Activated CD4-positive, CD25-positive, alpha-beta regulatory T cell (primary cell): ENCODE measurements around the gene MASP1.
"Not testable (repeated sequence)": the region's sequence is repeated elsewhere in the genome, so short reads cannot be mapped to it uniquely, and the experiment has no call there.

ENCODE experiments used
- DNase-seq, 4 experiments: peaks; one replicate each; lab custom pipeline; 2025; lab: John Stamatoyannopoulos, UW

The MASP1 gene

DNA sequence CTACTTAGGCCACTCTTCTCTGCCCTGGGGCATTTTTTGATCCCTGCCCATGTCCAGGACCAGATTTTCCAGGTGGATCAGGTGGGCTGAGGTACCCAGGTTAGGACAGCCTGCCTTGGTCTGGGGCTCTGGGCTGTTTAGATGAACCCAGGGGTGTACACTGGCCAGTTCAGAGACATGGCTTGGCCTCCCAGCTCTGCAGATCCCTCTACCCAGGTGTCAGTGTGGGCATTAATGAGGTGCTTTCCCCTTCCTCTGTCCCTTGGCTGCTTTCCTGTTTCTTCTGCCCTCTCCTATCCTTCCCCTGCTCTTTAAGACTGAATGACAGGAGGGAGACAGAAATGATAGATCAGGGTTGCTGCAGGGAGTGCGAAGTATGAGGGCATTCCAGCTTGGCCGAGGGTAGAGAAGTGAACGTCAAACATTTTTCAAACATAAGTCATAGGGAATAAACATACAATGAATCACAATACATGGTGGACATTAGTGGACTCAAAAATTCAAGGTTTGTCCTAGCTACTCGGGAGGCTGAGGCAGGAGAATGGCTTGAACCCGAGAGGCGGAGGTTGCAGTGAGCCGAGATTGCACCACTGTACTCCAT is 63.8 kb downstream of the MASP1 start:
- DNase-seq: no peak

DNA sequence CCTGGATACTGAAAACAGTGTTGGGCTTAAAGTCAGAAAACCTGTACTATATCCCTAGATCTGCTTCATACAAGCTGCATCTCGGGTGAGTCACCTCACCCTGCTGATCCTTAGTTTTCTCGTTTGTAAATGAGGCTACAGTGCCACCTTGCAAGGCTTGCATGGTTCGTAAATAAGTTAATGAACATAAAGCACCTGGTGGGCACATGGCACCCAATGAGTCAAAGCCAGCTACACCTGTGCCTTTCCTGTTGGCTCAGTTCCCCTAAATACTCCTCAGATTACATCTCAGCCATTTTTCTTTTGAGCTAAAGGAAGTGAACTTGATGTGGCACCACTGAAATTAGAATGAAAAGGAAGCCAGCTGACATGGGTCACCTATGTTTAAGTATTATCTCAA is 67.7 kb downstream of the MASP1 start:
- no peak for DNase-seq

DNA sequence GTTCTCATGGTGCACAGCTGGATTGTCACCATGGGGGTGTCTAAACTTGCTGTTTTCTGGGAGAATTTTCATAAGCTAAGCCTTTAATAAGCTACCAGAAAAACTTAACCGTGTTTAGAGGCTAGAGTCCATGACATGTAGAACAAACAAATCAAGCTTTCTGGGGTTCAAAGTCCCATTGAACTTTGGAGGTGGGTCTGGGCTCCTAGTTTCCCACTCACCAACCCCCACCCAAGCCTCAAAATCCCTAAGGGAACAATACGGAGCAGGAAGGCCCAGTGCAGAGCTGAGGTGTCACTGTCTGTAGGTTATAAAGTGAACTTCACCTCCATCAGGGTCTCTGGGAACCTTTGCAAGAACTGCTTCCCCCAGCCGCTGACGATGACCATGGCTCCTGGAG is 68.7 kb downstream of the MASP1 start:
- no peak for DNase-seq

DNA sequence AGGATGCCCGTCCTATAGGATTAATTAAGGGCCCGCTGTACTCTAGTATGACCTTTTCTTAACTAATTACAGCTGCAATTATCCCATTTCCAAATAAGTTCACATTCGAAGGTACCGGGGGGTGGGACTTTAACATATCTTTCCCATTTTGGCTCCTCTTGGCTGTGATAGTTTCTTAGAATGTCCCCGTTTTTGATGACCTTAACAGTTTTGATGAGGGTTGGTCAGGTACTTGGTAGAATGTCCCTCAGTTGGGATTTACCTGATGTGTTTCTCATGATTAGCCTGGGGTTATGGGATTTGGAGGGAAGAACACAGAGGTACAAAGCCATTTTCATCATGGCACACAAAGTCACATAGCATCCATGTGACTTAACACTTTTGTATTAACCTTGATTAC is 76.1 kb downstream of the MASP1 start:
- no peak for DNase-seq

DNA sequence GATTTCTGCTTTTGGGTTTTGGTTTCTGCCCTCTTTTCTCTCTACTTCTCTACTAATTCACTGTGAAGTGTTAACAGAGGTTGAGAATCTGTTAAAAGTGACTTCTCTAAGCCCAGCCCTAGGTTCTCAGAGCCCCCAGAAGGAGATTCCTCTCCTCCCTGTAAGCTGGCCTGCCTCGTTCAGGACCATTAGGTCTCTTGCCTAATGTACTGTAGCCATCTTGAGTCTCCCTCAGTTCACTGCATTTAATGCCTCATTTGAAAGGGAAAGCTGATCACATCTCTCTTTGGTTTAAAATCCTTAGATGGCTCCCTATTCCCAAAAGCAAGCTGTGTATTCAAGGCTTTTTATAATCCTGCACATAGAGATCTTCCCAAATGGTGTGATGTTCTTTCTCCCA is 77.9 kb downstream of the MASP1 start:
- DNase-seq: no peak

DNA sequence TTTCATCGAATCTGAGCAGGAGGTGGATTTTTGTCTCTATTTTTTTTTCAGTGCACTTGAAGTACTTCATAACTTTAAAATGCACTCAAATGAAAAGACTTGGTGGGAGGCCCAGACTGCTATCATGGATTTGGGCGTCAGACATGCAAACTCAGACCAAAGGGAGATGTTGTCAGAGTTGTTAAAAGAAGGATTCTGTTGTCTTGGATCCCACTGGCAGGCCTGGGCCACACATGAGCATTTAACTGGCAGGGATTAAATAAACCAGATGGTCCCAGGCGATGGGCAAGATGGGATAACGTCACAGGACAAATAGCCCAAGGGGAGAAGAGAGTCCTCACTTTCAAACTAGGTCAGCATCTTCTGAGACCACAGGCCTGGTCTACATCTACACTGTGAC is 78.8 kb downstream of the MASP1 start:
- no peak for DNase-seq

DNA sequence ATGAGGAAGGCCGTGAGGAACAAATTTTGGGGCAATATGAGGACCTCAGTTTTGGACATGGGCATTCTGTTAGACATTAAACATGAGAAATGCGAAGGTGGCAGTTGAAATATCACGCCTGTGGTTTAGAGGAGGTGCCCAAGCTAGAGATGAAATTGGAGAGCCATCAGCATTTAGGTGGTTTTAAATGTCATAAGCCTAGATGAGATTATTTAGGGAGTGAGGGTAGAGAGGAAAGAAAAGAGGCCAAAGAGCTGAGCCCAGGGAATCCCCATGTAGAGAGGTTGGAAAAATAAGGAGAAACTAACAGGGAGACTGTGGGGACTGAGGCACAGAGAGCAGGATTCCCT is 79.4 kb downstream of the MASP1 start:
- no peak for DNase-seq

DNA sequence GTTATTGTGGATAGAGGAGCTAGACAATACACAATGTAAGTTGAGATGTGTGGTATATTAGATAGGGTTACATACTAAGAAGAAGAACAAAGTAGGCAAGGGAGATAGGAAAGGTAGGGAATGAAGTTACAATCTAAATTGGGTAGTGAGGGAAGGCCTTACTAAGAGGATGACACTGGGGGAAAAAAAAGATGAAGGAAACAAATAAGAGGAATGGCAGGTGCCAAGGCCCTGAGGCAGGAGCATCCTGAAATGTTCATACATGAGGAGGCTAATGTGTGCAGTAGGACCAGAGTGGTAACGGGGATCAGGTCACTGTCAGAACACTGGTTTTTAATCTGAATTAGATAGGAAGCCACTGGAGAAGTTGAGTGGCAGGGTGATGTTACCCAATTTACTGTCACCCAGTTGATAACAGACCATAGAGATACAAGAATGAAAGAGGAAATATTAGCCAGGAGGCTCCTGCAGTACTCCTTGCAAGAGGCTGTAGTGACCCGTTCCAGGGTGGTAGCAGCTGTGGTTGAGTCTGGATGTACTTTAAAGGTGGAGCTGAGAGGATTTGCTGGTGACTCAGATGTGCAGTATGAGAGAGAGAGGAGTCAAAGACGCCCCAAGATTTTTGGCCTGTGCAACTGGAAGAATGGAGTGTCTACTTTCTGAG is 79.9 kb downstream of the MASP1 start:
- DNase-seq: no peak

DNA sequence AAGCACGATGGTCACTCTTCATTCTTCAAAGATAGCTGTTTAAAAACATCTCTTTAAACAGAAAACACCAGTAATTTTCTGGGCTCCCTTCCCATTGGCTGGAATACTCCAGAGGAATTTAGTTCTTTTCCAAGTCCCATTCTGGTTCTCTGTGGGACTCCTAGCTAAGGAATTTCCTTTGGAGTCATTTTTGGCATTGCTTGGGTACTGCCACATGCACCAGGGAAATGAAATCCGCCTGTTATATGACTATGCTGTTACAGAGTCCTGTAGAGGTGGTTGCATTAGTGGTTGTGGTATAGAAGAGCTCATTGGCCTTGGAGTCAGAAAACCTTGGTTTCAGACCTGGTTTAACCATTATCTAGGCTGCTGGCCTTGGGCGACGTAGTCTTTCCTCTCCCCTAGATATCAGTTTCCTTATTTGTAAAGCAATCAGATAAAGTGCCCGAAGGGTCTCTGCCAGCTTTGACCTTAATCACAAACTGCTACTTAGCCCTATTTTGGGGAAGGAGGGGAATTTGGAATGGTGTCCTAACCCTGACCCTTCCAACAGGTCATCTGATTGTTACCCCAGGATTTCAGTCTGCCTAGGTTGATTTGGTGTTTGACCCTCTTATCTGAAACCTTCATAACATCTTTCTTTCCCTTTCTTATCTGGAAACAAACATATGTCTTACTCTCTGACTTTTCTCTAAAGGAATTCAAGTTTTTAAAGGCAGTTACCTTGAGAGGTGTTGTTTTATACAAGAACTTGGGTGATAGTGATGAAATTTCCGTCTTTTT is 80.8 kb downstream of the MASP1 start:
- no peak for DNase-seq

DNA sequence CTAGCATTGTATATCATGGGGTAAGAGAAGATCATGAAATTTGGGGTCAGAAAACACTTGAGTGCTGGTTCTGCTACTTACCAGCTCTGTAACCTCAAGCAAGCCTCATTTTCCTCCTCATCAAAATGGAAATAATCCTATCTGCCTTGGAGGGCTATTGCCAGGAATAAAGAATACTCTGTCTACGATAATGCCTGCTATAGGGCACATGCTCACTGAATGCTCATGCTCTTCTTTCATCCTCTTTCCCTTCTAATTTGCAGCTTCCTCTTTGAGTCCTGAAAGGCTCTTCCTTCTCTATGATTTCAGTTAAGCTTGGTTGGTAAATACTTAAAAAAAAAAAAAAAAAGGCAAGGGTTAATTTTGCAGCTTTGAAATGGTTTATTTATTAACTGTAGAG is 81.4 kb downstream of the MASP1 start:
- DNase-seq: no peak

DNA sequence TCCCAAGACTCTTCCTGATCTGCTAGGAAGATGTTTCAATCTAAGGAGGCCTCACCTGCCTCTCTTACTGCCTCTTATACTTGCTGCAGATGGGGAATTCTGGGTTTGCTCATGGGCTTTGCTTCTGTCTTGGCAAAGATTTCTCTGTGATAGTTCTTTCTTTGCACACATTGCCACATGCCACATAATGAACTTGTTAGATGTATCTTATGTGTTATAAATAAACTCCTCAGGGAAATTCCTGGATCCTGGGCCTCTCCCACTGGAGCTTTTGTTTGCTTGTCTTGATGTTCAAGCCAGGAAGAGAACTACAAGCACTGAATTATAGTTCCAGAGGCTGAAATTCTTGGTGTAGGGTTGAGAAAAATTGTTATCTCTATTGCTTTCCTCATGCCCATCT is 82.0 kb downstream of the MASP1 start:
- DNase-seq: no peak

DNA sequence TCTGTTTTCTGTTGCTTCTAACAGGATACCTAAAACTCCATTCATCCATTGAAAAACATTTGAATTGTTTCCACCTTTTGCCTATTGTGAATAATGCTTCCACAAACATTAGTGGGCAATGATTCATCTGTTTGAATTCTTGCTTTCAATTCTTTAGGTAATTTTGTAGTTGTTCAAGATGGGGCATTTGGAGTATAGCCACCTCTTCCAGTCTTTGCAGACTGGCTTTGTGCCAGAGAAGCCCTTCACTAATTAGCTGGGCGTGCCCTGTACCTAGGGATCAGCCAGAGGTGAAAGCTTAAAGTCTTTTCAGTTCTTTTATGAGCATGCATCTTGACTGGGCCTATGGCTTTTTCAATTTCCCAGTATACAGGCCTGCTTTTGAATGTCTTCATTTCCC is 83.4 kb downstream of the MASP1 start:
- no peak for DNase-seq

DNA sequence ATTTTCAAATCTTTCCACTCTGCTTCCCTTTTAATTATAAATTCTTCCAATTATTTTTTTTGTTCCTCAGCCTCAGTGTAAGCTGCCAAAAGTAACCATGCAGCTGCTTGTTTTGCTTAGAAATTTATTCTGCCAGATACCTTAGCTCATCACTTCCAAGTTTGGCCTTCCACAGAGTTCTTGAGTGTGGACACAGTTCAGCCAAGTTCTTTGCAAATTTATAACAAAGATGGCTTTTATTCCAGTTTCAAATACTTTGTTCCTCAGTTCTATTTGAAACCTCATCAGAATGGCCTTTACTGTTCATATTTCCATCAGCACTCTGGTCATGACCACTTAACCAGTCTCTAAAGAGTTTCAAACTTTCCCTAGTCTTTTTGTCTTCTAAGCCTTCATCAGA is 83.9 kb downstream of the MASP1 start:
- DNase-seq: no peak

DNA sequence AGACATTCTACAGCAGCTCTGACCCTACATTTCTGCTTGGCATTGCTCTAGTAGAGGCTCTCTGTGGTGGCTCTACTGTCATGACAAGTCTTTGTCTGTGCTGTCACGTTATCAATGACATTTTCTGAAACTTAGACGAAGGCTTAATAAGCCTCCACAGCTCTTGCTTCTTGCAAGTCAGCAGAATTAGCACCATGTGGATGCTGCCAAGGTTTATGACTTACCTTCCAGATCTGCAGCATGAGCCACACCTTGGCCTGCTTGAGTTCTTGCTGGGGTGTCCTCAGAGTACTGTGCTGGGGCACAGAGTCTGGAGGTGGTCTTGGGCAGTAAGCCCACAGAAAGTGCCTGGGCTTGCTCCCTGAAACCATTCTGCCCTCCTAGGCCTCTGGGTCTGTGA is 84.5 kb downstream of the MASP1 start:
- no peak for DNase-seq

DNA sequence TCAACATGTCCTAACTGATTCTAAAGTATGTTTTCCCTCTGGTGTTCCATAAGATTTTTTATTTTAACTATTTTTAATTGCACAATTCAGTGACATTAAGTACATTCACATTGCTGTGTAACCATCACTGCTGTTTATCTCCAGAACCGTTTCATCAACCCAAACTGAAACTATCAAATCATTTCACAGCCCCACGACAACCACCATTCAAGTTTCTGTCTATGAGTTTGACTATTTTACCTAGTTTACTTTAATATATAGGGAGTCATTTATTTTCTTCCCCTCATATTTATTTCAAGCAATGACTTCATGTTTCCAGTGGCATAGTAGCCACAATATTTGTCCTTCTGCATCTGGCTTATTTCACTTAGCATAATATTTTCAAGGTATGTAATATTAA is 85.9 kb downstream of the MASP1 start:
- no peak for DNase-seq

DNA sequence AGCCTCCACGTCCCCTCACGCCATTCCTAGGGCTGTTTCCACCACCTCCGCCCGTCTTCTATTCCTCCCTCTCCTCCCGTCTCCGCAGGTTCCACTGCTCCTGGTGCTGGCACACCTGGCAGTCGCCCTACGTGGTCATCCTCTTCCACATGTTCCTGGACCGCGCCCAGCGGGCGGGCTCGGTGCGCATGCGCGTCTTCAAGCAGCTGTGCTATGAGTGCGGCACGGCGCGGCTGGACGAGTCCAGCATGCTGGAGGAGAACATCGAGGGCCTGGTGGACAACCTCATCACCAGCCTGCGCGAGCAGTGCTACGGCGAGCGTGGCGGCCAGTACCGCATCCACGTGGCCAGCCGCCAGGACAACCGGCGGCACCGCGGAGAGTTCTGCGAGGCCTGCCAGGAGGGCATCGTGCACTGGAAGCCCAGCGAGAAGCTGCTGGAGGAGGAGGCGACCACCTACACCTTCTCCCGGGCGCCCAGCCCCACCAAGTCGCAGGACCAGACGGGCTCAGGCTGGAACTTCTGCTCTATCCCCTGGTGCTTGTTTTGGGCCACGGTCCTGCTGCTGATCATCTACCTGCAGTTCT is 92.0 kb downstream of the MASP1 start:
- not testable (repeated sequence) for DNase-seq

DNA sequence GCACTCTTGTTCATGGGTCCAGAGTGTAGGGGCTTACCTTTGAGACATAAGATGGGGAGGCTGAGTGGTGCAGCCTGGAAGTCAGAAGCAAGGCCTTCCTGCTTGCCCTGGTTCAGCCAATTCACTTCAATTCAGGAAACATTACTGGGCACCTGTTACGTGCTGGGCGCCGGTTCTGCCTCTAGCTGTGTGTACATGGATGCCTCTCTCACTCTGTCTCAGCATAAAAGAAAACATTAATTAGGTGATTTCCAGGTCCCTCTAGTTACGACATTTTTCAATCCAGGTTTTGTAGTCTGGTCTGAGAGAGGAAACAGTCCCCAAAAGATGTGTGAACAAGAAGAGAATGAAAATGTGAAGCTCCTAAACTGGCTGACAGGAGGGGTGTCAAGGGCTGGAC is 93.0 kb downstream of the MASP1 start:
- no peak for DNase-seq

DNA sequence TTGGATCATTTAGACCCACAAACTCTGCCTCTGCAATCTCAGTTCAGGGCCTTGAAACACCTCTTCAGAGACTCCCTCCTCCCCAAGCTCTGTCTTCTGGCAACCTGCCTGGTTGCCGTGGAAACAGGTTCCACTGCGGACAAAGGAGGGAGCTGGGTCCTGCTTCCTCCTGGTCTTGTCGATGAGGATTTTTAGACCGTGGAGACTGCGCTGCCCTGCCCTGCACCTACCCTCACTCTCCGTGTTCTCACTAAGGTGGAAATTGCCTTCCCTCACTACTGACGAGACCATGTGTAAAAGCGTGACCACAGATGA is 94.2 kb downstream of the MASP1 start, which contains the start of gene RTP1:
RTP1 (plus strand) TSS at position 152 of the 315 bp plus-strand sequence; CDS start at position 182, 30 bp downstream.
- no peak for DNase-seq

DNA sequence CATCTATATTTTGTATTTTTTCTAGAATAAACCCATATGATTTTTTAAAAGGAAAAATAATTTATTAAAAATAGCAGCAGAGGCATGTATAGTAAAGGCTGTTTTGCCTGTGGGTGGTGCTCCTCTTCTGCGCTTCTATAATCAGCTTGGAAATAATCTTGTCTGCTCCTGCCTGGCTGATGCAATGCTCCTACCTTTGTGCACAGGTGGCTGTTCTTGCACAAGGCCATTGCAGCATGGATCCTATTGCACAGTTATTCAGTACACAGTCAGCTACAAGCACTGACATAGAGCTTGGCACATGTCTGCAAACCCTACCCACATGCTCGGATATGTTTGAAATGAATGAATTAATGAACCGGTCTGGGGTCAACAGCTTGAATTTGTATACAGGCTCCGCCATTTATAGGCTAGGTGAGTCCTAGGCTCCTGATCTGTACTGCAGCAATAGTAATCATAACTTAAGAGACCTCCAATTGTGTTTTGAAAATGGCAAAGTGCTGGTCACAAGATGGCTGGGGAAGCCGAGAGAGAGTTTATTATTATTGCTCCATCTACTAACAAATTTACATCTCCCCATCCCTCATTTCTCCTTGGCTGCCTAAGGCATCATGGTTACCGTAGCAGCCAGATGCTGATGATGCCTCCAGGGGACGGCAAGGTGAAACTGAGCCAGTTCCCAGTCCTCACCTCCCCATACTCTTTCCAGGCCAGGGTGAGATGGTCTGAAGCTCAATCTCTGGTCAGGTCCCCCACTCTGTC is 94.8 kb downstream of the MASP1 start:
- no peak for DNase-seq

DNA sequence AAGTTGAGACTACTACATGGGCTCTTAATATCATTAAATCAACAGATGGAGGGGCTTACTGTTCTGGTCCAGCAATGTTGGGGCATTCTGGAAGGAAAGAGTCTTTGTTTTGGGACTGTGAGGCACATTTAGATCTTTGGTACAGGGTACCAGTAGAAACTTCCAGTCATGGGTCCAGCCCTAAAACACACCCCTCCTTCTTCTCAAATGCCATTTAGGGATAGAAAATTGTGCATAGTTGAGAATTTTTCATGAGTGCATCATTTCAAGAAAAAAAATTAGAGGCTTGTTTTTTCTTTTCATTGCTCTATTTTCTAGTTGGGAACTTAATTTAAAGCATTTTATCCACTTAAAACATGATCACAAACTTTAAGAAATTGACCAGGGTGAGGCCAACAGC is 98.4 kb downstream of the MASP1 start:
- DNase-seq: no peak

DNA sequence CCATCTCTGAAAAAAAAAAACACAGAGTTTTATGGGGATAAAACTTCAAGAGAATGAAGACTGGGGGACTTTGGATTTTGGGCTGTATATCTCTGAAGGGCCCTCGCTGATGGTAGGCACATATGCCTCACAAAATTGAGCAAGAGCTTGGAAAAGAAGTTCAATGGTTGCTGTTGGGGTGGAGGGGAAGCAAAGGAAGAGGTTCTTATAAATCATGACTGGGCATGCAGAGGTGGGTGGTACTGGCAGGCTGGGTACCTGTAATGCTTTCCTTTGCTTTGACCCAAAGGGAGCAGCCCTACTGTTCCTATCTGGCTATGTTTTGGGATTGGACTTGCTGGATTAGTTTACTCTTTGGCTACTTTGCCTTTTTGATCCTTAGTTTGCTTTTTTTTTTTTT is 100.3 kb downstream of the MASP1 start:
- DNase-seq: no peak

DNA sequence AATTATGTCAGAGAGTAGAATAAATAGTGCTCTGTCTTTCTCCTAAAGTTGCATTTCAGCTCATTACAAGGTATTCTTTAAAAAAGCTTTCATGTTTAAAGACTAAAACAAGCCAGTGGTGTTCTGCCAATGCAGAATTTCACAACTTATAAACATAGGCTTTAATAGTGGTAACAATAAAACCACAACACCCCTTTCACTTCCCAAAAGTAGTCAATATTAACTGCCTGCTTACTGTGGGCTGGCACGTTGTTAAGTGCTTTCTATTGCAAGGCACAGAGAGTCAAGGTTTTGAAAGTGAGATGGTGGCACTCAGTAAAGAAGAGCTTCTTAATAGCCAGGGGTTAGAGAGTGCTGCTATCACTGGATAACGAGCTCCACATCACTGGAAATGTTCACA is 102.6 kb downstream of the MASP1 start:
- DNase-seq: no peak
